GM12864 (cell line): ENCODE data around the gene CLDN12.

Experiments
- DNase-seq: peaks from one replicate; pipeline ENCODE4 v3.0.0-alpha.2; 2011; ENCODE audit warnings: low read depth
- H3K4me3 ChIP-seq: 2 replicates; pipeline ENCODE4 v1.5.1; 2011; ENCODE audit warnings: mild to moderate bottlenecking, low read depth, low read length, control low read depth
- CTCF ChIP-seq: IDR thresholded peaks from 2 replicates; pipeline ENCODE4 v1.5.1; 2011; ENCODE audit warnings: low read depth, mild to moderate bottlenecking, moderate library complexity, low read length, control low read depth, inconsistent platforms; ENCODE audit errors: missing control alignments

Gene CLDN12

GRCh38 chr7:90403174-90404113 is at the start of gene CLDN12:
TSS of gene CLDN12 (plus strand) at chr7:90403461. CDS start at chr7:90412677, 9,216 bp downstream.
- TF ChIP-seq CTCF: no peak
- peak; percentile 74 for DNase-seq

GRCh38 chr7:90383422-90383821 is 19.8 kb upstream of the CLDN12 start:
- DNase-seq: no peak
- TF ChIP-seq CTCF: no peak
- no peak overlapping the region for H3K4me3 ChIP-seq

More at GRCh38 chr7:90403174-90404113, at the start of gene CLDN12:
- peak within 1 kb of the TSS; percentile 80 for H3K4me3 ChIP-seq

- no peak for DNase-seq
- no peak overlapping the region for H3K4me3 ChIP-seq
- no peak for TF ChIP-seq CTCF
These were observed 19.4 kb upstream of the CLDN12 start for GRCh38 chr7:90383861-90384260.

GRCh38 chr7:90384433-90384832 is 18.8 kb upstream of the CLDN12 start:
- no peak overlapping the region for H3K4me3 ChIP-seq
- no peak for DNase-seq
- TF ChIP-seq CTCF: no peak

- TF ChIP-seq CTCF: no peak
- no peak overlapping the region for H3K4me3 ChIP-seq
- DNase-seq: no peak
These were observed 15.6 kb upstream of the CLDN12 start for GRCh38 chr7:90387470-90388240.

- no peak for TF ChIP-seq CTCF
- DNase-seq: no peak
- H3K4me3 ChIP-seq: no peak overlapping the region
These were observed 12.3 kb upstream of the CLDN12 start for GRCh38 chr7:90390926-90391325.
